OCI-LY3 (cell line): ENCODE results near the gene NDUFA8.

ENCODE experiments used
- H2AFZ ChIP-seq: fragments of 200-600, 300-600 bp; shearing (Covaris generic); 2 replicates; pipeline ENCODE4 v1.6.0; 2014; ENCODE audit warnings: antibody characterized with exemption, low read depth, low read length
- H3K27ac ChIP-seq: fragments of 200-600, 300-600 bp; sonication (generic); 2 replicates; pipeline ENCODE4 v1.5.1; 2014; ENCODE audit warnings: mild to moderate bottlenecking, low read length, moderate library complexity, mixed read lengths
- H3K27me3 ChIP-seq: fragments of 200-600, 300-600 bp; sonication (generic); 2 replicates; pipeline ENCODE4 v1.6.1; 2014; ENCODE audit warnings: low read depth, low read length, mixed read lengths
- H3K36me3 ChIP-seq: fragments of 200-600, 300-600 bp; sonication (generic); replicated peaks from 2 replicates; pipeline ENCODE3; 2014; ENCODE audit warnings: low read depth, low read length, mixed read lengths
- H3K4me1 ChIP-seq: fragments of 300-600, 200-600 bp; sonication (generic); 2 replicates; pipeline ENCODE4 v1.6.1; 2014; ENCODE audit warnings: low read length, mixed read lengths
- H3K4me2 ChIP-seq: fragments of 200-600, 300-600 bp; sonication (generic); 2 replicates; pipeline ENCODE4 v1.6.1; 2014; ENCODE audit warnings: low read length, mixed read lengths
- H3K4me3 ChIP-seq: fragments of 300-600, 200-600 bp; sonication (generic); 2 replicates; pipeline ENCODE4 v1.5.1; 2014; ENCODE audit warnings: antibody characterized with exemption, mild to moderate bottlenecking, low read length, moderate library complexity
- H3K79me2 ChIP-seq: fragments of 300-600, 200-600 bp; shearing (Covaris generic); 2 replicates; pipeline ENCODE4 v1.6.1; 2014; ENCODE audit warnings: mild to moderate bottlenecking, low read length, mixed read lengths
- H3K9ac ChIP-seq: fragments of 300-600, 200-600 bp; shearing (Covaris generic); 2 replicates; pipeline ENCODE4 v1.6.0; 2014; ENCODE audit warnings: mild to moderate bottlenecking, low read length, moderate library complexity
- H3K9me3 ChIP-seq: fragments of 200-600, 300-600 bp; shearing (Covaris generic); 2 replicates; pipeline ENCODE4 v1.6.1; 2014; ENCODE audit warnings: low read length, mixed read lengths; ENCODE audit not compliant: insufficient read depth
- H4K20me1 ChIP-seq: fragments of 200-600, 300-600 bp; sonication (generic); 2 replicates; pipeline ENCODE4 v1.6.1; 2016; ENCODE audit warnings: low read length, mixed read lengths; ENCODE audit not compliant: insufficient read depth
- EZH2phosphoT487 ChIP-seq: fragments of 200-600 bp; shearing (Covaris generic); IDR thresholded peaks from 2 replicates; pipeline ENCODE4 v1.6.1; 2018; ENCODE audit warnings: antibody characterized with exemption, mixed run types, low read depth
- TF ChIP-seq, protein P1 (sequence below): fragments of 200-600, 300-600 bp; sonication (generic); IDR thresholded peaks from 2 replicates; pipeline ENCODE4 v1.5.1; 2014; ENCODE audit warnings: antibody characterized with exemption, low read length, low read depth

NDUFA8 gene

DNA sequence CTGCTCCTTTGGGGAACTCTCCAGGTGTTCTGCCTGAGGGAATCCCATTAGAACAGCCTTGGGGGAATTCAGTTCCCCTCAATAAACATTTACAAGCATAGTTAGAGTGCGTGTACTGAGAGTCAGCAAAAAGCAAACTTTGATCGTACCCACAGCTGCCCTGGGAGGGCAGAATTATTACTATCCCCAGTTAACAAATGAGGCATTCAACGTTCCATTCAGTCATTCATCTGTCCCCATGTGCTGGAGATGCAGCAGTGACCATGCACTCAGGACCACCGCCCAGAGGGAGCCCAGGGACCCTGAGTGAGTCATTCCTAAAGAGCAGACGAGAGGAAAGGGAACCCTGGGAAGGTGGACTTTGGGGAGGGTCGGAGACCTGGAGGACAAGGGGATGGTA is 47.3 kb downstream of the NDUFA8 start:
- Histone ChIP-seq H3K9ac (no peak overlapping the region), H3K27ac (no peak overlapping the region), H3K4me1 (no peaks in the 10 kb centered on the region), H3K79me2 (no peaks in the 10 kb centered on the region), H3K9me3 (no peaks in the 10 kb centered on the region), H3K36me3 (no peaks in the 10 kb centered on the region), H3K4me3 (no peak overlapping the region), H3K27me3 (peaks cover 13% of the 10 kb centered on the region; the same call in 1 of the 2 replicates), H3K4me2 (no peak overlapping the region), H4K20me1 (no peaks in the 10 kb centered on the region), H2AFZ (no peak overlapping the region)
- TF ChIP-seq EZH2phosphoT487, result no peak
- TF ChIP-seq, protein P1, sequence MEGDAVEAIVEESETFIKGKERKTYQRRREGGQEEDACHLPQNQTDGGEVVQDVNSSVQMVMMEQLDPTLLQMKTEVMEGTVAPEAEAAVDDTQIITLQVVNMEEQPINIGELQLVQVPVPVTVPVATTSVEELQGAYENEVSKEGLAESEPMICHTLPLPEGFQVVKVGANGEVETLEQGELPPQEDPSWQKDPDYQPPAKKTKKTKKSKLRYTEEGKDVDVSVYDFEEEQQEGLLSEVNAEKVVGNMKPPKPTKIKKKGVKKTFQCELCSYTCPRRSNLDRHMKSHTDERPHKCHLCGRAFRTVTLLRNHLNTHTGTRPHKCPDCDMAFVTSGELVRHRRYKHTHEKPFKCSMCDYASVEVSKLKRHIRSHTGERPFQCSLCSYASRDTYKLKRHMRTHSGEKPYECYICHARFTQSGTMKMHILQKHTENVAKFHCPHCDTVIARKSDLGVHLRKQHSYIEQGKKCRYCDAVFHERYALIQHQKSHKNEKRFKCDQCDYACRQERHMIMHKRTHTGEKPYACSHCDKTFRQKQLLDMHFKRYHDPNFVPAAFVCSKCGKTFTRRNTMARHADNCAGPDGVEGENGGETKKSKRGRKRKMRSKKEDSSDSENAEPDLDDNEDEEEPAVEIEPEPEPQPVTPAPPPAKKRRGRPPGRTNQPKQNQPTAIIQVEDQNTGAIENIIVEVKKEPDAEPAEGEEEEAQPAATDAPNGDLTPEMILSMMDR, result no peak

GRCh38 chr9:122111413-122112085 is 48.0 kb downstream of the NDUFA8 start:
- no peaks in the 10 kb centered on the region for H3K79me2 ChIP-seq
- no peak overlapping the region for H3K4me2 ChIP-seq
- no peak overlapping the region for H2AFZ ChIP-seq
- H3K36me3 ChIP-seq, result no peaks in the 10 kb centered on the region
- H3K4me3 ChIP-seq, result no peak overlapping the region
- H3K27me3 ChIP-seq, result peaks cover 13% of the 10 kb centered on the region; the same call in 1 of the 2 replicates
- H3K27ac ChIP-seq, result no peak overlapping the region
- H3K4me1 ChIP-seq, result no peaks in the 10 kb centered on the region
- TF ChIP-seq, protein P1, result no peak
- no peak for TF ChIP-seq EZH2phosphoT487
- H4K20me1 ChIP-seq, result no peaks in the 10 kb centered on the region
- H3K9me3 ChIP-seq, result no peaks in the 10 kb centered on the region
- no peak overlapping the region for H3K9ac ChIP-seq

GRCh38 chr9:122110100-122110833 is 49.3 kb downstream of the NDUFA8 start:
- no peaks in the 10 kb centered on the region for H3K9me3 ChIP-seq
- TF ChIP-seq, protein P1, result no peak
- TF ChIP-seq EZH2phosphoT487, result no peak
- H3K27me3 ChIP-seq, result peaks cover 13% of the 10 kb centered on the region; the same call in 1 of the 2 replicates
- H3K4me1 ChIP-seq, result no peaks in the 10 kb centered on the region
- no peaks in the 10 kb centered on the region for H3K79me2 ChIP-seq
- no peak overlapping the region for H3K4me3 ChIP-seq
- no peak overlapping the region for H3K27ac ChIP-seq
- no peaks in the 10 kb centered on the region for H3K36me3 ChIP-seq
- no peak overlapping the region for H3K9ac ChIP-seq
- H4K20me1 ChIP-seq, result no peaks in the 10 kb centered on the region
- no peak overlapping the region for H2AFZ ChIP-seq
- no peak overlapping the region for H3K4me2 ChIP-seq

DNA sequence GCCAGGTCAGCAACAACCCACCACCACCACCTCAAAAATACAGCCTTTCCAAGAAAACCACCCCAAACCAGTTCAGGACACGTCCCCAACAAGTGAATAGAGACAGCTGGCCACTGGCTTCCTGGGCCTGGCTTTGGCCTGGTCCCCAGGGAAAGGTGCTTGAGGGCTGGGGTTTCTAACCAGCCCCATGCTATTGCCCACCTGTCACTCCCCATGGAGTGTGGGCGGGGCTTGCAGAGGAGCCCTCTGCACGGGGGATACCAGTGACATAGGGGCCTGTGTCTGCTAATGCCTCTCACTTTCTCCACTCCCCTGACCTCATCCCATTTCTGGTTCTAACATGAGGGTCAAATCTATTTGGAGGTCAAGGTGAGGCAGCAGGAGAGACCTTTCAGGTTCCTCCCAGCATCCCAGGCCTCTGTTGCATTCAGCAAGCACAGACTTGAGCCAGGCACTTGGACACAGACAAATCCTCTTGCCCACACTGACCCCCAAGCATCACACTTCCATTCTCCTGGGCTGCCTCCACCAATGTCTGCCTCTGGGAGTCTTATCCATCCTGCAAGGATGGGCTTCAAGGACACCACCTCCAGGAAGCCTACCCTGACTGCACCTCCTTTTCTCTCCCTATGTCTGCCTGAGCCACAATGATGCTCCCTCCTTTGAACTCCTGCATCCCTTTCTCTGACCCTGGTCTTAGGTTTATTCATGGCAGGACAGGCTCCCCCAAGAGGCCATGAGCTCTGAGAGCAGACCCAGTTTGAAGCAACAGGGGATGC is 50.4 kb downstream of the NDUFA8 start:
- no peaks in the 10 kb centered on the region for H3K79me2 ChIP-seq

More for the DNA sequence above, 50.4 kb downstream of the NDUFA8 start:
- H3K9ac ChIP-seq, result no peak overlapping the region
- no peaks in the 10 kb centered on the region for H3K36me3 ChIP-seq
- no peak overlapping the region for H3K27ac ChIP-seq
- no peak overlapping the region for H2AFZ ChIP-seq
- TF ChIP-seq, protein P1, result no peak
- no peak for TF ChIP-seq EZH2phosphoT487
- H3K4me2 ChIP-seq, result no peak overlapping the region
- H3K27me3 ChIP-seq, result 0 out of 2 replicates have a peak, but pooled peaks cover 3% of the 10 kb centered on the region
- no peaks in the 10 kb centered on the region for H3K4me1 ChIP-seq
- no peaks in the 10 kb centered on the region for H3K9me3 ChIP-seq
- H3K4me3 ChIP-seq, result no peak overlapping the region
- no peaks in the 10 kb centered on the region for H4K20me1 ChIP-seq
